ENCODE results near the gene MRGPRG. TPM values are rescaled to one million over a fixed set of nuclear protein-coding genes. Genes with fewer than 3 reads are reported as not detected.
"Not testable (repeated sequence)": the region's sequence is repeated elsewhere in the genome, so short reads cannot be mapped to it uniquely, and the experiment has no call there.

Gene MRGPRG, protein sequence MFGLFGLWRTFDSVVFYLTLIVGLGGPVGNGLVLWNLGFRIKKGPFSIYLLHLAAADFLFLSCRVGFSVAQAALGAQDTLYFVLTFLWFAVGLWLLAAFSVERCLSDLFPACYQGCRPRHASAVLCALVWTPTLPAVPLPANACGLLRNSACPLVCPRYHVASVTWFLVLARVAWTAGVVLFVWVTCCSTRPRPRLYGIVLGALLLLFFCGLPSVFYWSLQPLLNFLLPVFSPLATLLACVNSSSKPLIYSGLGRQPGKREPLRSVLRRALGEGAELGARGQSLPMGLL
- not detected in 2 replicates for total RNA-seq (2014; rRNA removed)
- not detected for Bru-seq, nascent RNA
- not detected for BruChase-seq, experiment 1, labeled RNA remaining after a 6-hour chase
- BruChase-seq, experiment 2, labeled RNA remaining after a 2-hour chase, result not detected
- long read RNA-seq, result 0 reads

DNA sequence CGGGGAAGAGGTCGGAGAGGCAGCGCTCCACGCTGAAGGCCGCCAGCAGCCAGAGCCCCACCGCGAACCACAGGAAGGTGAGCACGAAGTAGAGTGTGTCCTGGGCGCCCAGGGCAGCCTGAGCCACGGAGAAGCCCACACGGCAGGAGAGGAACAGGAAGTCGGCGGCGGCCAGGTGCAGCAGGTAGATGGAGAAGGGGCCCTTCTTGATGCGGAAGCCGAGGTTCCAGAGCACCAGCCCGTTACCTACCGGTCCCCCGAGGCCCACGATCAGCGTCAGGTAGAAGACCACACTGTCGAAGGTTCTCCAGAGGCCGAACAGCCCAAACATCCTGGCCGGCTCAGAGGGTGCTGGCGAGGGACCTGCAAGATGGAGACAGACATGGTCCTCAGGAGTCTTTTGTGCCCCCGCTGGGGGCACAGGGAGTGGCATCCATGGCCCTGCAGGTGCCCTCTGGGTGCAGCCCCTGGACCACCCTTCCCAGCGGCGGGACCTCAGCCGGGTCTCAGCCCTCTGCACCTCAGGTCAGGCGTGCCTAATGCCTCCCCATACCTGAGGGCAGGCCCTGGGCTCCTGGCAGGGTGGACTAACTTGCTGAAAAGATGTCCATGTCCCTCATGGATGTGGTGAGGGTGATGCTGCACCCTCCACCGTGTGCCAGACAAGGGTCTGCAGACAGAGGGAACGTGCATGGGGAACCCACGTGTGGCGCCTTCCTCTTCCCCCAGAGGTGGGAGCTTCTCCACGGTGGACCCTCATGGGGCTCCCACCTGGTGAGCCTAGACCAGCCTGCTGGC lies at the start of gene MRGPRG:
TSS of gene MRGPRG (minus strand) at position 331 of the 798 bp plus-strand sequence. CDS start at position 331, 0 bp downstream.
- H3K27ac ChIP-seq (ENCODE audit: low read length), result no peak within 1 kb of the TSS
- H3K9me3 ChIP-seq (ENCODE audit: low read length), result no peaks in the 10 kb centered on the region
- DNase-seq (no peak), ATAC-seq (no peak)
- H3F3A ChIP-seq (ENCODE audit: low read length, unreplicated experiment), result no peaks in the 10 kb centered on the region
- H3K27me3 ChIP-seq (ENCODE audit: low read length), result peaks cover 30% of the 10 kb centered on the region
- no TSS peak for BruUV-seq (replicated peaks)
- TF ChIP-seq EZH2phosphoT487 (IDR thresholded peaks at IDR 0.05; ENCODE audit: borderline replicate concordance, low read length), result no peak
- TF ChIP-seq, protein P1, sequence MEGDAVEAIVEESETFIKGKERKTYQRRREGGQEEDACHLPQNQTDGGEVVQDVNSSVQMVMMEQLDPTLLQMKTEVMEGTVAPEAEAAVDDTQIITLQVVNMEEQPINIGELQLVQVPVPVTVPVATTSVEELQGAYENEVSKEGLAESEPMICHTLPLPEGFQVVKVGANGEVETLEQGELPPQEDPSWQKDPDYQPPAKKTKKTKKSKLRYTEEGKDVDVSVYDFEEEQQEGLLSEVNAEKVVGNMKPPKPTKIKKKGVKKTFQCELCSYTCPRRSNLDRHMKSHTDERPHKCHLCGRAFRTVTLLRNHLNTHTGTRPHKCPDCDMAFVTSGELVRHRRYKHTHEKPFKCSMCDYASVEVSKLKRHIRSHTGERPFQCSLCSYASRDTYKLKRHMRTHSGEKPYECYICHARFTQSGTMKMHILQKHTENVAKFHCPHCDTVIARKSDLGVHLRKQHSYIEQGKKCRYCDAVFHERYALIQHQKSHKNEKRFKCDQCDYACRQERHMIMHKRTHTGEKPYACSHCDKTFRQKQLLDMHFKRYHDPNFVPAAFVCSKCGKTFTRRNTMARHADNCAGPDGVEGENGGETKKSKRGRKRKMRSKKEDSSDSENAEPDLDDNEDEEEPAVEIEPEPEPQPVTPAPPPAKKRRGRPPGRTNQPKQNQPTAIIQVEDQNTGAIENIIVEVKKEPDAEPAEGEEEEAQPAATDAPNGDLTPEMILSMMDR (conservative IDR thresholded peaks at IDR 0.05; ENCODE audit: low read depth, low read length), result no peak
- TF ChIP-seq EZH2 (IDR thresholded peaks at IDR 0.05; ENCODE audit: low read length, unreplicated experiment), result no peak
- intact Hi-C loops (cut with micrococcal nuclease), result loop anchor here (5.0 kb wide), 3 partner anchors 106 to 231 kb away; no protein-coding TSS in a partner anchor
- no peak within 1 kb of the TSS for H2AFZ ChIP-seq (ENCODE audit: low read length)
- ChIA-PET CTCF (no interaction called here), POLR2A (ENCODE audit: unreplicated experiment) (no interaction called here)
- no peaks in the 10 kb centered on the region for H4K20me1 ChIP-seq (ENCODE audit: low read length)
- H3K9me2 ChIP-seq (replicated peaks; ENCODE audit: low read length), result no peaks in the 10 kb centered on the region
- no peak within 1 kb of the TSS for H3K9ac ChIP-seq (ENCODE audit: low read length)
- H3K79me2 ChIP-seq (ENCODE audit: low read length), result no peaks in the 10 kb centered on the region
- H3K36me3 ChIP-seq (ENCODE audit: low read depth, low read length), result no peaks in the 10 kb centered on the region
- no peak within 1 kb of the TSS for H3K4me2 ChIP-seq (ENCODE audit: low read length)
- no peak within 1 kb of the TSS for H3K4me3 ChIP-seq (ENCODE audit: low read length)
- H3K4me1 ChIP-seq (ENCODE audit: insufficient read depth, low read length), result no peaks in the 10 kb centered on the region

DNA sequence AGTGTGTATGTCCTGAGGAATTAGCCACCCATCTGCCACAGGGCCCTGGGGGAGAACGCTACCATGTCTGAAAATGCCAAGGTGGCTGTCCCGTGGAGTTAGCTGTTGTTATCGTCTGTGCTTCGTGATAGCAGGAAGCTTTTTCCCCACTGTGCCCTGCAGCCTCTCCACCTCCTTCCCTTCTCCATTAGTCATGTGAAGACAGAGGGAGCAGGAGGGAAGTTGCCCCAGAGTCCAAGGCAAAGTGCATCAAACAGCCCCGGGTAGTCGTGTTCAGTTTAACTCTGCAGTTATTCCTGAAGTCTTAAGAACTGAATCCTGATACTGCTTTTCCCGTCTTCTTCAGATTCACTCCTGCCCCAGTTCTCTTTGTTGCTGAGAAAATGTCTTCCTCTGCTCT lies 43.9 kb upstream of the MRGPRG start:
- H3F3A ChIP-seq (ENCODE audit: low read length, unreplicated experiment); H3K4me2 ChIP-seq (ENCODE audit: low read length); H3K4me1 ChIP-seq (ENCODE audit: insufficient read depth, low read length): not testable (repeated sequence)

DNA sequence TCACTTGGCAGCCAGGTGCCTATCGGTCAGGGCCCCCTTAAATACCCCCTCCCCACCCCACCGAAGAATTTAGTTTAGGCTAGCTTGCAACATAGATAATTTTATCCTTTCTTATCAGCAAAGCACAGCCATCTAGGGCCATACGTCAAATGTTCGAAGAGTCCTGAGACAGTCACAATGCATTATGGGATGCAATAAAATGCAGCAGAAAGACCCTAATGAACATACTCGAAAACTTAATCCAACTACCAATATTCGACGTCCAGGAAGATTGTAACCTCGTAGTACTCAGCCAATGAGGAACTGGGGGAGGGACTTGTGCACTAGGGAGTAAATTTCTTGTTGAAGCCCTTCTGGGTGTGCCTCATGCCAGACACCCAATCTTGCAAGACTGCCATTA lies 43.2 kb upstream of the MRGPRG start:
- H3K36me3 ChIP-seq (ENCODE audit: low read depth, low read length); POLR2A ChIA-PET (ENCODE audit: unreplicated experiment); H3K4me3 ChIP-seq (ENCODE audit: low read length); H2AFZ ChIP-seq (ENCODE audit: low read length); H3K9ac ChIP-seq (ENCODE audit: low read length); H3K27me3 ChIP-seq (ENCODE audit: low read length); H3K79me2 ChIP-seq (ENCODE audit: low read length); CTCF ChIA-PET; H3K4me2 ChIP-seq (ENCODE audit: low read length); intact Hi-C loops (cut with micrococcal nuclease); H3K4me1 ChIP-seq (ENCODE audit: insufficient read depth, low read length); H3F3A ChIP-seq (ENCODE audit: low read length, unreplicated experiment); H3K9me2 ChIP-seq (replicated peaks; ENCODE audit: low read length); H3K9me3 ChIP-seq (ENCODE audit: low read length); H3K27ac ChIP-seq (ENCODE audit: low read length); BruUV-seq (replicated peaks); ATAC-seq; DNase-seq; H4K20me1 ChIP-seq (ENCODE audit: low read length): not testable (repeated sequence)

More for the DNA sequence above, 43.9 kb upstream of the MRGPRG start:
- H3K9me2 ChIP-seq (replicated peaks; ENCODE audit: low read length); H3K4me3 ChIP-seq (ENCODE audit: low read length); H3K27me3 ChIP-seq (ENCODE audit: low read length); H3K36me3 ChIP-seq (ENCODE audit: low read depth, low read length); H3K9ac ChIP-seq (ENCODE audit: low read length); H2AFZ ChIP-seq (ENCODE audit: low read length); ATAC-seq; H3K9me3 ChIP-seq (ENCODE audit: low read length); H4K20me1 ChIP-seq (ENCODE audit: low read length); POLR2A ChIA-PET (ENCODE audit: unreplicated experiment); H3K27ac ChIP-seq (ENCODE audit: low read length); CTCF ChIA-PET; DNase-seq; H3K79me2 ChIP-seq (ENCODE audit: low read length); intact Hi-C loops (cut with micrococcal nuclease); BruUV-seq (replicated peaks): not testable (repeated sequence)

DNA sequence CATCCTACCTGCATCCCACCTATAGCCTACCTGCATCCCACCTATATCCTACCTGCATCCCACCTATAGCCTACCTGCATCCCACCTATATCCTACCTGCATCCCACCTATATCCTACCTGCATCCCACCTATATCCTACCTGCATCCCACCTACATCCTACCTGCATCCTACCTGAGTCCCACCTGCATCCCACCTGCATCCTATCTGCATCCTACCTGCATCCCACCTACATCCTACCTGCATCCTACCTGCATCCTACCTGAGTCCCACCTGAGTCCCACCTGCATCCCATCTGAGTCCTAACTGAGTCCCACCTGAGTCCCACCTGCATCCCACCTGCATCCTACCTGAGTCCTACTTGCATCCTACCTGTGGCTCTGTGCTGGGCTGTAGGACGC lies 38.9 kb upstream of the MRGPRG start:
- H3K9me2 ChIP-seq (replicated peaks; ENCODE audit: low read length); BruUV-seq (replicated peaks); ATAC-seq: not testable (repeated sequence)

DNA sequence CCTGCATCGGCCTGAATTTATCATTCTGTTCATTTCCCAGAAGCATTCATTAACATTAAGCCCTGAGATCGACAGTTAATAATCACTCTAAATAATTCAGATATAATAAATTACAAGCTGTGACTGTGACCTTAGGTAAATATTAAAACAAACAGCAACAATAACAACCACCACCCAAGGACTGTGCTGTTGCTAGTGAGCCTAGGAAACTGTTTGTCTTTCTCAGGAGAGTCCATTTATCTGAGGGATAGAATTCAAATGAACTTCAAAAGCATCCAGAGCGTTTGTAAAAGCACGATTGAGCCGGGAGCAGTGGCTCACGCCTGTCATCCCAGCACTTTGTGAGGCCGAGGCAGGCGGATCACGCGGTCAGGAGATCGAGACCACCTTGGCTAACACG lies 36.6 kb upstream of the MRGPRG start:
- ATAC-seq; H3K27ac ChIP-seq (ENCODE audit: low read length); H3K4me3 ChIP-seq (ENCODE audit: low read length); H4K20me1 ChIP-seq (ENCODE audit: low read length); H3K79me2 ChIP-seq (ENCODE audit: low read length); H3K27me3 ChIP-seq (ENCODE audit: low read length); H3K9me2 ChIP-seq (replicated peaks; ENCODE audit: low read length); POLR2A ChIA-PET (ENCODE audit: unreplicated experiment); H3K4me2 ChIP-seq (ENCODE audit: low read length); H3K9me3 ChIP-seq (ENCODE audit: low read length); DNase-seq; H3F3A ChIP-seq (ENCODE audit: low read length, unreplicated experiment); H3K4me1 ChIP-seq (ENCODE audit: insufficient read depth, low read length); H3K36me3 ChIP-seq (ENCODE audit: low read depth, low read length); CTCF ChIA-PET; H2AFZ ChIP-seq (ENCODE audit: low read length); intact Hi-C loops (cut with micrococcal nuclease); H3K9ac ChIP-seq (ENCODE audit: low read length); BruUV-seq (replicated peaks): not testable (repeated sequence)

More for the DNA sequence above, 38.9 kb upstream of the MRGPRG start:
- H3K36me3 ChIP-seq (ENCODE audit: low read depth, low read length); H3K27me3 ChIP-seq (ENCODE audit: low read length); H4K20me1 ChIP-seq (ENCODE audit: low read length); H3K27ac ChIP-seq (ENCODE audit: low read length); H3K79me2 ChIP-seq (ENCODE audit: low read length); H3K4me3 ChIP-seq (ENCODE audit: low read length); CTCF ChIA-PET; H2AFZ ChIP-seq (ENCODE audit: low read length); H3K9me3 ChIP-seq (ENCODE audit: low read length); H3K9ac ChIP-seq (ENCODE audit: low read length); DNase-seq; intact Hi-C loops (cut with micrococcal nuclease); H3K4me1 ChIP-seq (ENCODE audit: insufficient read depth, low read length); H3K4me2 ChIP-seq (ENCODE audit: low read length); H3F3A ChIP-seq (ENCODE audit: low read length, unreplicated experiment); POLR2A ChIA-PET (ENCODE audit: unreplicated experiment): not testable (repeated sequence)

Measured in PC-3 (cell line).